HFF-Myc (cell line): ENCODE results near the gene FILIP1.

Experiments used
- DNase-seq: peaks from one replicate; pipeline ENCODE4 v3.0.0-alpha.2; 2011; ENCODE audit warnings: low read depth; ENCODE audit errors: extremely low read depth
- H3K4me3 ChIP-seq: replicated peaks from 2 replicates; pipeline ENCODE4 v1.5.1; 2011; ENCODE audit warnings: low read depth, mild to moderate bottlenecking, control low read depth, low read length
- TF ChIP-seq, protein P1 (sequence below): IDR thresholded peaks from 2 replicates; pipeline ENCODE4 v1.5.1; 2012; ENCODE audit warnings: mild to moderate bottlenecking, low read depth, low read length, control low read depth; ENCODE audit errors: missing control alignments

FILIP1 gene

DNA sequence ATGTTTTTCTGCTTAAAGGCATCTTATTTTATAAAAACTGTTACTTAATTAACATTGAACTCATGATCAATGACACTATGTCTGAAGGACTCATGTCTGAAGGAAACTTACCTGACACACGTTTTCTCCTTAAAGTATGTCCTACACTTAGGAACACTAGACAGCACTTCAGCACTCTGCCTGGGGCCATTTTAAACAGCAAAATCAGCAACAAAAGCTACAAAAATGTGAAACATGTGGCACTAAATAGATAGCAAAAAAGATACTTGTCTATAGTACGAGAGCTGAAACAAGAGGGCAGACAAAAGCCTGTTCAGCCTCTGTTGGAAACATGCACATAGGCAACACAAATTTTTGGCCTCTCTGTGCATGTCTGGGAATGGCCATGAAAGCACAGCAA is 115.5 kb downstream of the FILIP1 start:
- no peak overlapping the region for H3K4me3 ChIP-seq
- no peak for DNase-seq
- TF ChIP-seq, protein P1, sequence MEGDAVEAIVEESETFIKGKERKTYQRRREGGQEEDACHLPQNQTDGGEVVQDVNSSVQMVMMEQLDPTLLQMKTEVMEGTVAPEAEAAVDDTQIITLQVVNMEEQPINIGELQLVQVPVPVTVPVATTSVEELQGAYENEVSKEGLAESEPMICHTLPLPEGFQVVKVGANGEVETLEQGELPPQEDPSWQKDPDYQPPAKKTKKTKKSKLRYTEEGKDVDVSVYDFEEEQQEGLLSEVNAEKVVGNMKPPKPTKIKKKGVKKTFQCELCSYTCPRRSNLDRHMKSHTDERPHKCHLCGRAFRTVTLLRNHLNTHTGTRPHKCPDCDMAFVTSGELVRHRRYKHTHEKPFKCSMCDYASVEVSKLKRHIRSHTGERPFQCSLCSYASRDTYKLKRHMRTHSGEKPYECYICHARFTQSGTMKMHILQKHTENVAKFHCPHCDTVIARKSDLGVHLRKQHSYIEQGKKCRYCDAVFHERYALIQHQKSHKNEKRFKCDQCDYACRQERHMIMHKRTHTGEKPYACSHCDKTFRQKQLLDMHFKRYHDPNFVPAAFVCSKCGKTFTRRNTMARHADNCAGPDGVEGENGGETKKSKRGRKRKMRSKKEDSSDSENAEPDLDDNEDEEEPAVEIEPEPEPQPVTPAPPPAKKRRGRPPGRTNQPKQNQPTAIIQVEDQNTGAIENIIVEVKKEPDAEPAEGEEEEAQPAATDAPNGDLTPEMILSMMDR, result no peak

DNA sequence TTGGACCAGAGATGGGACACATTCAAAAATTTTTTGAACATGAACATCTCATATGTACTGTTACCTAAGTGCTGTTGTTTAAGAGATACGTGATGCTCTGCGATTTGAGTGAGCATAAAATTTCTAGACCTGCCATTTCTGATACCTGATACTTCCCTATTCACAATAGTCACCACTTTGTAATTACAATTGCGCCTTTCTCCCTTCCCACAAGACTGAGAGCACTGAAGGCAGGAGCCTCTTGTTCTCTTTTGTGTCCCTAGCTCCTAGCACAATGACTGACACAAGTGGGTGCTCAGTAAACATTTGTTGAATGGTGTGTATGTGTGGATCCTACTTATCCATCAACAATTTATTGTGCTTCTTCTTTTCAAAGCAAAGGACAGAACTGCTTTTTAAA is 116.2 kb downstream of the FILIP1 start:
- no peak overlapping the region for H3K4me3 ChIP-seq
- TF ChIP-seq, protein P1, result no peak
- DNase-seq, result no peak

DNA sequence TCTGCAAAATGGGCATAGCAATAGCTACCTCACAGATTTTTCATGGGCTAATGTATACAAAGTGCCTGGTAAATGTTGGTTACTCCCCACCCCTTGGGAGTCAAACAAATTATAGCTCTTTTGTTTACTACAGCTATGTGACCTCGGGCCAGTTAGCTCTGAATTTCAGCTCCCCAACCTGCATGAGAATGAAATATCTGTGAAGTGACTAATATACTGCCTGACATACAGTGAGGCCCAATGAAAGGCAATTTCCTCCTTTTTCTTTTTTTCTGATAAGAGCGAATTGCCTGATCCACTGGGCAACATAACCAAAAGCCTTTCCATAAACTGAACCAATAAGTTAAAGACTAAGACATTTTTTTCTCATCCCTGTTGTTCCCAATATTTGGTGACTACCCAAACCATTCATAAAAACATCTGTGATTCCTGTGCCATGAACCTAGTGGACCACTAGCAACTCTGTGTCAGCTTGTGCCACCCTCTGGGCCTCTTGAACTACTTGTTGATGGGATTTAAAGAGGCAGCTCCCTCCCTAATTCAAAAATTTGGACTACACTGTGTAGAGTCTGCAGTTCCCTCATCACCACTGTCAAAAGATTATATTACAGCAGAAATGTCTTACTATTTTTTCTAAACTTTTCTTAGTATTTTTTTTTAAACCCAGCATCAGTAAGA is 117.1 kb downstream of the FILIP1 start:
- TF ChIP-seq, protein P1, result no peak
- DNase-seq, result no peak

DNA sequence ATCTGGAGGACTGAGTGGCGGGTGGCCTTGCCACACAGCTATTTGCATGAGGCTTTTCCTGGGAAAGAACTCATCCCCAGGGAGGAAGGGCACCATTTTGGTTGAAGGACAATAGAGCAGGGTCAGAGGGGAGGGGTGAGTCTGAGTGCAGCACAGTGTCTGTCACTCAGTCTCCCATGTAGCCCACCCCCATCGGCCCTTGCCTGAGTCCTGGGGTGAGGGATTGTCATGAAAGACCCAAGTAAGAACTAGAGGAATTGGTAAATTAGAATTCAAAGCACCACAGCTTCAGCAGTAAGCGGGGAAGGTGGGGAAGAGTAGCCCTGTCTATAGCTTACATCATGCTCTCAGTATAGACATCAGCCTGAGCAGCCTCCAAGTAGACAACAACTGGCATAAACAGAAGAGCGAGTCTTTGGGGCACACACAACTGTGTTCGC is 118.6 kb downstream of the FILIP1 start:
- TF ChIP-seq, protein P1, result no peak
- DNase-seq, result no peak
- H3K4me3 ChIP-seq, result no peak overlapping the region

More for the DNA sequence above, 117.1 kb downstream of the FILIP1 start:
- H3K4me3 ChIP-seq, result no peak overlapping the region

DNA sequence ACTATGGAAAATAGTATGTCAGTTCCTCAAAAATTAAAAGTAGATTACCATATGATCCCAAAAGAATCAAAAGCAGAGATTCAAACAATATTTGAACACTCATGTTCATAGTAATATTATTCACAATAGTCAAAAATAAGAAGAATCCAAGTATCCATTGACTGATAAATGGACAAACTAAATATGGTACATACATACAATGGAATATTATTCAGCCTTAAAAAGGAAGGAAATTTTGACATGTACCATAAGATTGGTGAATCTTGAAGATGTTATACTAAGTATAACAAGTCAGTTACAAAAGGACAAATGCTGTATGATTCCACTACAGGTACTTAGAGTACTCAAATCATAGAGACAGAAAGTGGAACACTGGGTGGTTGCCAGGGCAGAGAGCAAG is 120.7 kb downstream of the FILIP1 start:
- no peak for DNase-seq
- H3K4me3 ChIP-seq, result no peak overlapping the region
- TF ChIP-seq, protein P1, result no peak

DNA sequence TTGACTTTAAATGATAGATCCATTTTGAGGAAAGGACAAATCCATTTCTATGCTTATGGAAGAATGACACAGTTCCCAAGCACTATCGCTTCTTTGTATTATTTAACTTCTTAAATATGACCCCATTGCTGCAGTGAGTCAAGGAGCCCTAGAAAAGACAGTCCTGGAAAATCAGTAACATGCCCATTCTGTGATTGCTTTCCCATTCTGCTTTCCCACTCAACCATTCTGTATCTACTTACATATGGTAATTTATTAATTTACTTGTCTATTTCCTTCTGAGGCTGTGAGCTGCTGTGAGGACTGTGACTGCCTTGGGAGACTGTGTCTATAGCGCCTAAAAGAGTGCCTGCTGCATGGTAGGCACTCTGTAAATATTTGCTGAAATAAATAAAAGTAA is 123.6 kb downstream of the FILIP1 start:
- DNase-seq, result no peak
- H3K4me3 ChIP-seq, result no peak overlapping the region
- TF ChIP-seq, protein P1, result no peak
